ENCODE results near the gene PHYKPL.

The PHYKPL gene

GRCh38 chr5:178160176-178160575 lies 72.4 kb downstream of the PHYKPL start:
- no peak overlapping the region for H2AFZ ChIP-seq (ENCODE audit: low read depth, low read length, severe bottlenecking)
- TF ChIP-seq CTCF (IDR thresholded peaks at IDR 0.05; ENCODE audit: insufficient read depth, low read length, poor library complexity, severe bottlenecking) (no peak), EZH2phosphoT487 (conservative IDR thresholded peaks at IDR 0.05; ENCODE audit: low read length) (no peak)
- H3F3A ChIP-seq (ENCODE audit: insufficient read depth), result peaks cover 4% of the 10 kb centered on the region; the same call in 1 of the 2 replicates
- no peaks in the 10 kb centered on the region for H3K27me3 ChIP-seq (ENCODE audit: low read length)
- H4K20me1 ChIP-seq (ENCODE audit: low read depth, low read length), result no peaks in the 10 kb centered on the region
- H3K79me2 ChIP-seq (ENCODE audit: insufficient read depth, low read length), result no peaks in the 10 kb centered on the region
- no peak overlapping the region for H3K4me3 ChIP-seq (ENCODE audit: insufficient read depth, low read length, poor library complexity, severe bottlenecking)
- no peak overlapping the region for H3K4me2 ChIP-seq (ENCODE audit: low read depth, low read length, poor library complexity, severe bottlenecking)
- H3K27ac ChIP-seq (ENCODE audit: low read depth, low read length), result no peak overlapping the region
- H3K9me3 ChIP-seq (ENCODE audit: insufficient read depth, low read length), result no peaks in the 10 kb centered on the region
- H3K9ac ChIP-seq (ENCODE audit: low read length), result no peak overlapping the region
- no peaks in the 10 kb centered on the region for H3K36me3 ChIP-seq (ENCODE audit: low read length)
- no peaks in the 10 kb centered on the region for H3K9me2 ChIP-seq (replicated peaks; ENCODE audit: insufficient read depth, low read length)
